Measurements from ENCODE around the gene KCNJ10.

The KCNJ10 gene

GRCh38 chr1:160117300-160117699, 47.3 kb upstream of the KCNJ10 start:
- H3K27me3 ChIP-seq (ENCODE audit: insufficient read depth, poor library complexity, severe bottlenecking) = no peaks in the 10 kb centered on the region
- H3K4me3 ChIP-seq (replicated peaks; ENCODE audit: insufficient read depth, low read length) = no peak overlapping the region
- no peak overlapping the region for H3K27ac ChIP-seq (replicated peaks)
- no peak for DNase-seq (ENCODE audit: low read depth in 1 of 2, low spot score in 1 of 2)
- TF ChIP-seq REST (IDR thresholded peaks at IDR 0.05; ENCODE audit: insufficient replicate concordance, low read depth) = no peak
- no peak for TF ChIP-seq SPI1 (IDR thresholded peaks at IDR 0.05; ENCODE audit: borderline replicate concordance, low read depth)
- no peak for TF ChIP-seq GABPA (IDR thresholded peaks at IDR 0.05; ENCODE audit: low read depth)
- no peak for TF ChIP-seq CTCF (IDR thresholded peaks at IDR 0.05; ENCODE audit: insufficient read depth, low read length)
- TF ChIP-seq POLR2AphosphoS5 (IDR thresholded peaks at IDR 0.05; ENCODE audit: low read depth) = no peak

GRCh38 chr1:160116283-160117147, 46.6 kb upstream of the KCNJ10 start:
- TF ChIP-seq REST (IDR thresholded peaks at IDR 0.05; ENCODE audit: insufficient replicate concordance, low read depth) = no peak
- no peak for TF ChIP-seq SPI1 (IDR thresholded peaks at IDR 0.05; ENCODE audit: borderline replicate concordance, low read depth)
- no peak for TF ChIP-seq GABPA (IDR thresholded peaks at IDR 0.05; ENCODE audit: low read depth)
- no peak for TF ChIP-seq CTCF (IDR thresholded peaks at IDR 0.05; ENCODE audit: insufficient read depth, low read length)
- no peak for TF ChIP-seq POLR2AphosphoS5 (IDR thresholded peaks at IDR 0.05; ENCODE audit: low read depth)
- DNase-seq (ENCODE audit: low read depth in 1 of 2, low spot score in 1 of 2) = no peak
- H3K27ac ChIP-seq (replicated peaks) = no peak overlapping the region
- no peak overlapping the region for H3K4me3 ChIP-seq (replicated peaks; ENCODE audit: insufficient read depth, low read length)
- no peaks in the 10 kb centered on the region for H3K27me3 ChIP-seq (ENCODE audit: insufficient read depth, poor library complexity, severe bottlenecking)

GRCh38 chr1:160115545-160116282, 45.8 kb upstream of the KCNJ10 start, which contains the start of gene ATP1A2:
ATP1A2 (plus strand) TSS chr1:160115759; CDS start chr1:160115862, 103 bp downstream.
- H3K27me3 ChIP-seq (ENCODE audit: insufficient read depth, poor library complexity, severe bottlenecking) = no peaks in the 10 kb centered on the region
- no peak for TF ChIP-seq SPI1 (IDR thresholded peaks at IDR 0.05; ENCODE audit: borderline replicate concordance, low read depth)
- DNase-seq (ENCODE audit: low read depth in 1 of 2, low spot score in 1 of 2) = no peak
- no peak within 1 kb of the TSS for H3K4me3 ChIP-seq (replicated peaks; ENCODE audit: insufficient read depth, low read length)
- no peak within 1 kb of the TSS for H3K27ac ChIP-seq (replicated peaks)

GRCh38 chr1:160114085-160114484, 44.1 kb upstream of the KCNJ10 start:
- H3K27me3 ChIP-seq (ENCODE audit: insufficient read depth, poor library complexity, severe bottlenecking) = no peaks in the 10 kb centered on the region
- no peak overlapping the region for H3K4me3 ChIP-seq (replicated peaks; ENCODE audit: insufficient read depth, low read length)
- H3K27ac ChIP-seq (replicated peaks) = no peak overlapping the region
- no peak for DNase-seq (ENCODE audit: low read depth in 1 of 2, low spot score in 1 of 2)
- TF ChIP-seq REST (IDR thresholded peaks at IDR 0.05; ENCODE audit: insufficient replicate concordance, low read depth) = no peak
- no peak for TF ChIP-seq GABPA (IDR thresholded peaks at IDR 0.05; ENCODE audit: low read depth)
- no peak for TF ChIP-seq SPI1 (IDR thresholded peaks at IDR 0.05; ENCODE audit: borderline replicate concordance, low read depth)
- no peak for TF ChIP-seq POLR2AphosphoS5 (IDR thresholded peaks at IDR 0.05; ENCODE audit: low read depth)
- TF ChIP-seq CTCF (IDR thresholded peaks at IDR 0.05; ENCODE audit: insufficient read depth, low read length) = no peak
